Fibroblast of upper back skin (primary cell): Measurements from ENCODE around the gene TMEM63B.

Source experiments
- DNase-seq: peaks from one replicate; pipeline ENCODE4 v3.0.0-alpha.2; 2013

Gene TMEM63B

GRCh38 chr6:44145839-44146238 is 18.5 kb downstream of the TMEM63B start:
- DNase-seq: no peak

- no peak for DNase-seq
Measured at GRCh38 chr6:44146685-44147084, 19.3 kb downstream of the TMEM63B start.

GRCh38 chr6:44147256-44147655 is 19.9 kb downstream of the TMEM63B start:
- no peak for DNase-seq

GRCh38 chr6:44148306-44148705 is 21.0 kb downstream of the TMEM63B start:
- no peak for DNase-seq

GRCh38 chr6:44149369-44150012 is 22.1 kb downstream of the TMEM63B start:
- no peak for DNase-seq

- no peak for DNase-seq
Measured at GRCh38 chr6:44150317-44150917, 23.1 kb downstream of the TMEM63B start.

GRCh38 chr6:44151348-44152108 is 24.2 kb downstream of the TMEM63B start:
- DNase-seq: peak; percentile 49

GRCh38 chr6:44152109-44152461 is 24.7 kb downstream of the TMEM63B start:
- DNase-seq: no peak

GRCh38 chr6:44152533-44152932 is 25.2 kb downstream of the TMEM63B start:
- DNase-seq: no peak

GRCh38 chr6:44154067-44154466 is 26.7 kb downstream of the TMEM63B start:
- no peak for DNase-seq

- DNase-seq: no peak
Measured at GRCh38 chr6:44156494-44157151, 29.3 kb downstream of the TMEM63B start.

GRCh38 chr6:44157152-44157521 is 29.8 kb downstream of the TMEM63B start:
- no peak for DNase-seq

- DNase-seq: no peak
Measured at GRCh38 chr6:44158770-44159228, 31.4 kb downstream of the TMEM63B start, which contains the start of gene CAPN11. TSS of gene CAPN11 (plus strand) at chr6:44158820. CDS start at chr6:44158849, 29 bp downstream.

- peak; percentile 31 for DNase-seq
Measured at GRCh38 chr6:44161997-44162338, 34.6 kb downstream of the TMEM63B start.

GRCh38 chr6:44162876-44163625 is 35.7 kb downstream of the TMEM63B start:
- no peak for DNase-seq

- DNase-seq: no peak
Measured at GRCh38 chr6:44166116-44166515, 38.8 kb downstream of the TMEM63B start.

GRCh38 chr6:44166591-44167184 is 39.3 kb downstream of the TMEM63B start:
- DNase-seq: no peak

GRCh38 chr6:44167567-44167966 is 40.2 kb downstream of the TMEM63B start:
- DNase-seq: no peak

- no peak for DNase-seq
Measured at GRCh38 chr6:44169154-44169553, 41.8 kb downstream of the TMEM63B start.

GRCh38 chr6:44169886-44170570 is 42.7 kb downstream of the TMEM63B start:
- no peak for DNase-seq

GRCh38 chr6:44171899-44172546 is 44.7 kb downstream of the TMEM63B start:
- no peak for DNase-seq
